Endothelial cell of umbilical vein (primary cell): ENCODE data around the gene PRKAG2. TPM values are rescaled to one million over a fixed set of nuclear protein-coding genes. Genes with fewer than 3 reads are reported as not detected.

Source experiments
- BruUV-seq: library from RNA; stranded (reverse); fragments of 400-500 nt; replicated peaks from 2 replicates; lab custom pipeline; 2021; lab: Mats Ljungman, UMichigan
- CTCF ChIA-PET: fragments of 300-600, 350-600 bp; sonication (Branson Sonifier 250); formaldehyde crosslinking; loops from one replicate; lab custom pipeline; 2021; ENCODE audit warnings: antibody characterized with exemption, inconsistent platforms; lab: Charles Lee
- POLR2A ChIA-PET: fragments of 300-600, 350-600 bp; sonication (Branson Sonifier 250); formaldehyde crosslinking; loops from one replicate; lab custom pipeline; 2021; ENCODE audit warnings: antibody characterized with exemption, inconsistent platforms; lab: Charles Lee
- DNase-seq: peaks from one replicate; pipeline ENCODE4 v3.0.0-alpha.2; 2011; ENCODE audit warnings: low read depth, low spot score
- FAIRE-seq: peaks from 2 replicates; lab custom pipeline; 2011; peaks lifted over from hg19 to GRCh38; lab: Jason Lieb, UNC
- H2AFZ ChIP-seq: 2 replicates; pipeline ENCODE4 v1.6.0; 2012; ENCODE audit warnings: low read depth, low read length, control low read depth, inconsistent platforms
- H3K27ac ChIP-seq: 2 replicates; pipeline ENCODE4 v1.5.1; 2011; ENCODE audit warnings: low read depth, mild to moderate bottlenecking, control low read depth, low read length, moderate library complexity; ENCODE audit not compliant: insufficient read depth
- H3K27me3 ChIP-seq, 2 experiments: 2 replicates each; pipeline versions ENCODE4 v1.6.0 to v1.6.1; 2011; ENCODE audit warnings: low read length in 2 of 2, mixed read lengths in 1 of 2; ENCODE audit not compliant: control insufficient read depth in 2 of 2, insufficient read depth in 2 of 2
- H3K36me3 ChIP-seq, 2 experiments: 2 replicates in 1 of 2; 3 replicates in 1 of 2; pipeline ENCODE4 v1.5.1; 2011; ENCODE audit warnings: low read length in 2 of 2, mild to moderate bottlenecking in 1 of 2, moderate library complexity in 1 of 2; ENCODE audit not compliant: control insufficient read depth in 2 of 2, insufficient read depth in 2 of 2; ENCODE audit errors: extremely low read depth in 1 of 2
- H3K4me1 ChIP-seq: 3 replicates; pipeline ENCODE4 v1.5.1; 2011; ENCODE audit warnings: mild to moderate bottlenecking, low read length; ENCODE audit not compliant: control insufficient read depth, insufficient read depth; ENCODE audit errors: extremely low read depth
- H3K4me2 ChIP-seq: 2 replicates; pipeline ENCODE4 v1.6.1; 2011; ENCODE audit warnings: low read length, control low read depth, mixed read lengths; ENCODE audit not compliant: insufficient read depth
- H3K4me3 ChIP-seq, 3 experiments: fragments of 200-600 bp in 1 of 3; sonication (generic), shearing (Covaris generic) in 1 of 3; replicated peaks in 1 of 3; 2 replicates each; pipeline ENCODE4 v1.5.1; 2011 to 2016; ENCODE audit warnings: control low read depth in 3 of 3, low read length in 3 of 3, mild to moderate bottlenecking in 2 of 3, inconsistent platforms in 1 of 3, low read depth in 1 of 3, moderate library complexity in 1 of 3; ENCODE audit not compliant: insufficient read depth in 1 of 3
- H3K79me2 ChIP-seq: 2 replicates; pipeline ENCODE4 v1.6.0; 2012; ENCODE audit warnings: low read length, inconsistent platforms; ENCODE audit not compliant: control insufficient read depth, insufficient read depth
- H3K9ac ChIP-seq: replicated peaks from 2 replicates; pipeline ENCODE3; 2011; ENCODE audit warnings: low read length, control low read depth; ENCODE audit not compliant: insufficient read depth; ENCODE audit errors: extremely low read depth
- H3K9me1 ChIP-seq: replicated peaks from 3 replicates; pipeline ENCODE4 v1.6.0; 2011; ENCODE audit warnings: mild to moderate bottlenecking, low read length; ENCODE audit not compliant: control insufficient read depth, insufficient read depth; ENCODE audit errors: extremely low read depth
- H3K9me3 ChIP-seq: replicated peaks from 2 replicates; pipeline ENCODE4 v1.5.1; 2012; ENCODE audit warnings: low read length, inconsistent platforms; ENCODE audit not compliant: control insufficient read depth, insufficient read depth
- H4K20me1 ChIP-seq: replicated peaks from 2 replicates; pipeline ENCODE3; 2011; ENCODE audit warnings: mild to moderate bottlenecking, low read length; ENCODE audit not compliant: control insufficient read depth, insufficient read depth; ENCODE audit errors: extremely low read depth
- EZH2 ChIP-seq: IDR thresholded peaks from 2 replicates; pipeline ENCODE4 v1.6.1; 2012; ENCODE audit warnings: borderline replicate concordance, low read depth, mild to moderate bottlenecking, moderate library complexity, low read length, inconsistent platforms; ENCODE audit not compliant: severe bottlenecking
- FOS ChIP-seq: IDR thresholded peaks from 2 replicates; pipeline ENCODE4 v1.6.1; 2011; ENCODE audit warnings: mild to moderate bottlenecking, low read length, moderate library complexity, borderline replicate concordance; ENCODE audit not compliant: insufficient read depth
- GATA2 ChIP-seq: IDR thresholded peaks from 2 replicates; pipeline ENCODE4 v1.7.0; 2011; ENCODE audit warnings: low read depth, mild to moderate bottlenecking, moderate library complexity, mixed read lengths, low read length; ENCODE audit not compliant: insufficient read length, insufficient read depth
- JUN ChIP-seq: IDR thresholded peaks from 2 replicates; pipeline ENCODE4 v1.6.1; 2011; ENCODE audit warnings: borderline replicate concordance, low read depth; ENCODE audit not compliant: insufficient read length, insufficient read depth
- MYC ChIP-seq: IDR thresholded peaks from one replicate; pipeline ENCODE4 v1.6.1; 2011; ENCODE audit warnings: mild to moderate bottlenecking, low read depth, low read length
- POLR2A ChIP-seq: IDR thresholded peaks from 2 replicates; pipeline ENCODE4 v1.6.1; 2012; ENCODE audit warnings: low read depth, mild to moderate bottlenecking, control low read depth, low read length
- POLR2AphosphoS5 ChIP-seq: IDR thresholded peaks from 2 replicates; pipeline ENCODE4 v1.6.1; 2012; ENCODE audit warnings: low read depth, mild to moderate bottlenecking, control low read depth, low read length, moderate library complexity; ENCODE audit not compliant: insufficient read depth
- dilution Hi-C: fragments of 300-500 bp; cut with MboI; formaldehyde crosslinking; loops from one replicate; pipeline ENCODE4 v1.15.0; 2019; ENCODE audit warnings: low sequenced_read_pairs; ENCODE audit not compliant: extremely low pct_ligation_motif_present
- intact Hi-C: fragments of 100-400 bp; cut with micrococcal nuclease; formaldehyde crosslinking; loops from one replicate; pipeline ENCODE4 v1.10.0; 2022
- polyA plus RNA-seq, 4 experiments: library from polyadenylated mRNA; depleted of rRNA in 3 of 4; stranded (reverse) in 3 of 4; unstranded in 1 of 4; fragments of >200 nt; gene quantifications; 2 replicates each; pipeline versions ENCODE4 v1.2.1 to v1.2.3, GENCODE V29; 2011 to 2012; ENCODE audit warnings: missing spikeins in 1 of 4
- total RNA-seq: library from RNA; stranded (reverse); gene quantifications from 2 replicates; pipeline ENCODE4 v1.2.3, GENCODE V29; 2021
- TF ChIP-seq, protein P1 (sequence below): IDR thresholded peaks from 2 replicates; pipeline ENCODE4 v1.6.1; 2011; ENCODE audit not compliant: insufficient read depth, insufficient read length
- TF ChIP-seq, protein P2 (sequence below), 2 donors: IDR thresholded peaks; 1 replicate in 1 of 2; 2 replicates in 1 of 2; pipeline ENCODE4 v1.5.1; 2011; ENCODE audit warnings: low read length in 2 of 2, mild to moderate bottlenecking in 2 of 2, moderate library complexity in 2 of 2, control low read depth in 1 of 2, inconsistent platforms in 1 of 2, low read depth in 1 of 2; ENCODE audit not compliant: insufficient read depth in 1 of 2; ENCODE audit errors: extremely low read depth in 1 of 2

The PRKAG2 gene
- total and polyA plus RNA-seq, 2 donors (not counting 3 experiments of a cell fraction or from before 2014, with no cell fraction given), result 19.3 to 51.5 TPM

DNA sequence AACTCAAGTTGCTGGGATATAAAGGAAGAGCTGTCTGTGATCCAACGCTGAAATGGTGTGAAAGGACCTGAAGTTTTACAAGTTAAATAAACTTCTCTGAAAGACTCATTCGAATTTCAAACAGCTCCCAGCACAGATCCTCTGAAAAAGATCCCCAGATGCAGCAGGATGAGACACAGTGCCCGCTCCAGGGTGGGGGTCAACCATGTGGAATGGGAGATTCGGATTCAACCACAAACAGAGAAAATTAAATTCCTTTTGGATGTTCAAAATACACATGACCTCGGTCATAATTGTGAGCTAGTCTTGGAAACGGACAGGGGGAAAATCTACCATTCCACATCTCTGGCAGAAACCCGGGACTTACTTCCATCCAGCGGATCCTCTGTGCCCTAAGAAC, 119.6 kb downstream of the PRKAG2 start:
- Histone ChIP-seq H2AFZ (no peak overlapping the region), H3K9ac (no peak overlapping the region), H3K27ac (no peak overlapping the region), H3K36me3 (no peaks in the 10 kb centered on the region), H3K4me1 (peaks cover 18% of the 10 kb centered on the region), H3K4me3 (no peak overlapping the region), H3K79me2 (no peaks in the 10 kb centered on the region), H4K20me1 (no peaks in the 10 kb centered on the region), H3K9me3 (no peaks in the 10 kb centered on the region), H3K27me3 (no peaks in the 10 kb centered on the region), H3K4me2 (no peak overlapping the region), H3K9me1 (no peaks in the 10 kb centered on the region)
- no peak for FAIRE-seq
- ChIA-PET CTCF (interaction anchor here (1.1 to 5.5 kb wide), 3 partner anchors 69 to 309 kb away, joined by 3 to 50 read pairs (median 18); no protein-coding TSS in a partner anchor), POLR2A (no interaction called here)
- intact Hi-C loops, result no loop called here
- no TSS peak for BruUV-seq
- TF ChIP-seq, protein P1, sequence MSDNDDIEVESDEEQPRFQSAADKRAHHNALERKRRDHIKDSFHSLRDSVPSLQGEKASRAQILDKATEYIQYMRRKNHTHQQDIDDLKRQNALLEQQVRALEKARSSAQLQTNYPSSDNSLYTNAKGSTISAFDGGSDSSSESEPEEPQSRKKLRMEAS, result no peak
- TF ChIP-seq POLR2AphosphoS5 (no peak), GATA2 (no peak), POLR2A (no peak), FOS (no peak), MYC (no peak), EZH2 (no peak), JUN (no peak)
- TF ChIP-seq, protein P2, sequence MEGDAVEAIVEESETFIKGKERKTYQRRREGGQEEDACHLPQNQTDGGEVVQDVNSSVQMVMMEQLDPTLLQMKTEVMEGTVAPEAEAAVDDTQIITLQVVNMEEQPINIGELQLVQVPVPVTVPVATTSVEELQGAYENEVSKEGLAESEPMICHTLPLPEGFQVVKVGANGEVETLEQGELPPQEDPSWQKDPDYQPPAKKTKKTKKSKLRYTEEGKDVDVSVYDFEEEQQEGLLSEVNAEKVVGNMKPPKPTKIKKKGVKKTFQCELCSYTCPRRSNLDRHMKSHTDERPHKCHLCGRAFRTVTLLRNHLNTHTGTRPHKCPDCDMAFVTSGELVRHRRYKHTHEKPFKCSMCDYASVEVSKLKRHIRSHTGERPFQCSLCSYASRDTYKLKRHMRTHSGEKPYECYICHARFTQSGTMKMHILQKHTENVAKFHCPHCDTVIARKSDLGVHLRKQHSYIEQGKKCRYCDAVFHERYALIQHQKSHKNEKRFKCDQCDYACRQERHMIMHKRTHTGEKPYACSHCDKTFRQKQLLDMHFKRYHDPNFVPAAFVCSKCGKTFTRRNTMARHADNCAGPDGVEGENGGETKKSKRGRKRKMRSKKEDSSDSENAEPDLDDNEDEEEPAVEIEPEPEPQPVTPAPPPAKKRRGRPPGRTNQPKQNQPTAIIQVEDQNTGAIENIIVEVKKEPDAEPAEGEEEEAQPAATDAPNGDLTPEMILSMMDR (IDR thresholded peaks at IDR 0.05; ENCODE audit: extremely low read depth in 1 of 2, insufficient read depth in 1 of 2, low read depth in 1 of 2, low read length in 2 of 2), result no peak
- dilution Hi-C loops, result no loop called here
- DNase-seq, result no peak
